NCI-H187 treated with DMSO at 0.1 percent for 48 hours (cell line): ENCODE results near the gene PDHA1.

Experiments used
- DNase-seq: peaks from one replicate; lab custom pipeline; 2025; lab: John Stamatoyannopoulos, UW

Gene PDHA1

GRCh38 chrX:19343535-19344408, at the start of gene PDHA1:
TSS of gene PDHA1 (plus strand) at chrX:19343927. CDS start at chrX:19344038, 111 bp downstream.
- peak; percentile 63 for DNase-seq

DNA sequence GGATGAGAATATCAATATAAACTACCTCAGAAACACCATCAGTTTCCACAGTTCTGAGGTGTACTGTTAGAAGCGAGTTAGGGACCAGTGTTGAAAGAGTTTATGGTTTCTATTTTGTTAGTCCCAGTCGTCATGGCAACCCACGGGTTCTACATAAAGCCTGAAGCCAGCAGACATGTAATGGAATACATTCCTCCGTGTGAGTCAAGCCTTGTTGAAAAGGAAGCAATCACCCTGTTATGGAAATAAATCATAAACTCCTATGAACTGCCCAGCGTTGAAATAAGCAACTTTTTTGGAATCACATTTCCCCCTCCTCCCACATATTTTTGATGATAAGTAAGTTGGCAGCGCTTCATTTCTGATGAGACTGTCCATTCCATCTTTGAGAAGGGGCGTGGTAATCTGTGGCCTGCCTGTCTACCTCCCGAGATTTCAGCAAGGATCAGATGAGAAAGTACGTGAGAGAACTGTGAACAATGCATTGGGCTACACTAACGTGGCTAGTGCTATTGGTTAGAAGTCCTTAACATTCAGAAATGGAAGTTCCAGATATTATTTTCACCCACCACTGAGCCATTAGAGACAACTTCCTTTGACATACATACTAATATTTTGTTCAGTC, 40.4 kb upstream of the PDHA1 start:
- DNase-seq = no peak

- DNase-seq = no peak
Observed at GRCh38 chrX:19326567-19326966, 17.2 kb upstream of the PDHA1 start.

GRCh38 chrX:19331831-19332230, 11.9 kb upstream of the PDHA1 start:
- DNase-seq = no peak

GRCh38 chrX:19332983-19333382, 10.7 kb upstream of the PDHA1 start:
- DNase-seq = no peak

DNA sequence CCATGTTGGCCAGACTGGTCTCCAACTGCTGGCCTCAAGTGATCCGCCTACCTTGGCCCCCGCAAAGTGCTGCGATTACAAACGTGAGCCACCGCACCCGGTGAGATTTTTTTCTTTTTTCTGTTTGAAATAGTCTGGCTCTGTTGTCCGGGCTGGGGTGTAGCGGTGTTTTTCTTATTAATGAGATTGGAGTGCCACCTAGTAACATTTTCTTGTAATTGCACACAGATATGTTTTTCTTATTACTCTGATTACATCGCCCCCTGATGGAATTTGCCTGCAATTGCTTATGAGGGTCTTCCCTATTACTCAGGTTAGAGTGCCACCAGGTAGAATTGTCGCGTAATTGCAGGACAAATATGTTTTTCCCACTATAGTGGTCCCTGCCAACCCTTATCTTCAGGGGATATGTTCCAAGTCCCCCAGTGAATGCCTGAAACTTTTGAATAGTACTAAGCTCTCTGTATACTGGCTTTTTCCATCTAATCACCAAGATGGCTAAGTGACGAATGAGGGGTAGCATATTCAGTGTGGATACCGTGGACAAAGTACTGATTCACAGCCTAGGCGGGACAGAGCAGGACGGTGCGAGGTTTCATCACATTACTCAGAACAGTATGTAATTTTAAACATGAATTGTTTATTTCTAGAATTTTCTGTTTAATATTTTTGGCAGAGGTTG, 8.6 kb upstream of the PDHA1 start:
- DNase-seq = peak; percentile 3

- no peak for DNase-seq
Observed at GRCh38 chrX:19342331-19342906, 1.3 kb upstream of the PDHA1 start.

DNA sequence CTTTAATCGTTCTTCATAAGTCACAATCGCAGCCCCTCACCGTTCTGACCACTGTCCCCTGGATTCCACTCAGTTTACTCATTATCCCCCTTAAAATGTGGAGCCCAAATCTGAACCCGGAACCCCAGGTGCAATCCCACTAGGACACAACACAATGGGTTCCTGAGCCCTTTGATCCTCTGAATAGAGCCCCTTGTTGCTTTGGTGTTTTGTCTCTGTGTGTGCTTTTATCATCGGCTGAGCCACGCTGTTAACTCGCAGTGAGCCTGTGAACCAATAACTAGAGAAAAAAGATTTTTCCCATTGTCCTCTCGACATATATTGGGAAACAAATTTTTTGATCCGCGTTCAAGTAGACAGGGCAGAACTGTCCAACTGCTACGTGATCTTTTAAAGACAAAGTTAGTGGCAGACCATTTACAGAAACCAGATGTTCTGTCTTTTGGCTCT, 617 bp upstream of the PDHA1 start:
- no peak for DNase-seq

DNA sequence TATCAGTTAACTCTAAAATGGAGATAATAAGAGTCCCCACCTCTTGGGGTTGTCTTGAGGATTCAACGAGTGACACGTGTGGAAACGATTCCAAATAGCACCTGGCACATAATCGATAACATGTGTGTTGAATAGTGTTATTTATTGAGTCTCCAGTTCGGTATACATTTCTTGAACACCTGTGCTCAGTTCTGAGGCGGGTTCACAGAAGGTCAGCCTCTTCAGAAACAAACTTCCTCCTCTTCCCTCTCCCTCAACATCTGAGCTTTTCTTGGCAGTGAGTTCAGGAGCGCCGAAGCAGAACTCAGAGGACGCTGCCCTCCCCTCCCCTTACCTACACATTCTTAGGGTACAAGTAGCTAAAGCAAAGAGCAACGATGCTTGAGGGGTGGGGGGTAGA, 934 bp downstream of the PDHA1 start:
- no peak for DNase-seq

DNA sequence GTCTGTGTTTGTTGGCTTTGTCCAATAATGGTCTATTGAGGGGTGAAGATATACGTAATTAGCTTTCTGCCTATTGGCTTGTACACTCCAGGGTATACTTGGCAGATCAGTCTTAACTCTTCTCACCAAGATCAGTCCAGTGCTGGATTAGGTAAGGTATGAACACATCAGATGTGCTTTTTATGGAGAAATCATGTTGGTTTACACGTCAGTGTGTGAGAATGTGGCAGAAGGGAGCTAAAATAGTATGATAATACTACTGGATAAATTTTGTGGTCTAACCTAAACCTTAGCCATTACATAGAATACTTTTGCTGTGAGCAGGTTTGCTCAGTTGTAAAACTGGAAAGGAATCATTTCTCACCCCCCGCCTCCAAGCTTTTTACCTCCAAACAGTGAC, 4.2 kb downstream of the PDHA1 start:
- DNase-seq = no peak

DNA sequence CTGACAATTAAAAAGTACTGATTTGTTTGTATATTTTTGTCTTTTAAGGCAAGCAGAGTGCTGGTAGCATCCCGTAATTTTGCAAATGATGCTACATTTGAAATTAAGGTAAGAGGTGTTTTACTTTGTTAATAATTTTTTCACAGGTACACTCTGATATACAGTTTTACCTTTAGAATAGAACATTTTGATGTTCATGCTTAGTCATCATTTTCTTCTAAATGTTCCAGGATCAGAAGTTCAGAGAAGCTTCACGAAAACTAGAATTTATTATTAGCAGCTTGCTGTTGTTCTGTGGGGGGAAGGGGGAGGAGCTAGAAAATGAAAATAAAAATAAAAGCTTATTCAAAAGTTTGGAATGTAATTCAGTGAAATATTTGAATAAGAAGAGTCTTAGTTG, 5.5 kb downstream of the PDHA1 start:
- no peak for DNase-seq

GRCh38 chrX:19350941-19351384, 7.2 kb downstream of the PDHA1 start:
- DNase-seq = no peak

DNA sequence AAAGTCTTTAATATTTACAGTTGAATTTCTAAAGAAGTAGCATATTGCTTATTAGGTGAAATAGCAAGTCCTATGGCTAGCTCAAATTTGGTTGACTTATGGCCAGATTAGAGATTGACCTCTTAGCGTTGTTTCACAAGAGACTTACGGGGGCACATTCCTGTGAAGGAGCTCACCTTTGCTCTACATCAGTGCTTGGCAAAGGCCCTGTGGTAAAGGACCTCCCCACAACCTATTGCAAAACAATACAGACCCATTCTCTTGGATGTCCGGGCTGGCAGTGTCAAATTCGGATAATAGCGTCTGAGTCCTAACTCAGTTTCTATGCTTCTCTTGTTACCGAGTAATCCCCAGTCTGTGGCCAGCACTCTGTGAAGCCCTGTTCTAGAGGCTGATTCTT, 10.9 kb downstream of the PDHA1 start:
- no peak for DNase-seq

DNA sequence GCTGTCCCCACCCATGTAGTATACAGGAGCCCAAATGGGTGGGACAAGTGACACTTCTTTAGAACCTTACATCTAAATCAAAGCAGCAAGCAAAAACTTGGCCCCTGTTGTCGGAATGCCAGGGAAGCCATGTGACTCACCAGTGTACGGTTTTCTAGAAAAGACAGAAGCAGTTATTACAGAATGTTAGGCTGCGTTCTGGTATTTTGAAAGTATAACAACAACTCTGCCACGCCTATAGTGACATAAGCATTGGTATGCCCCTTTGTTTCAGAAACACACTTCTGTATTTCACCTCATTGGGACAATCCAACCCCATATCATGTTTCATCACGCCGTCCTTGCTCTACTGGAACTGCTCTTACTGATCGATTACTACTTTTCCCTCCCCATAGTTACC, 14.8 kb downstream of the PDHA1 start:
- DNase-seq = no peak

DNA sequence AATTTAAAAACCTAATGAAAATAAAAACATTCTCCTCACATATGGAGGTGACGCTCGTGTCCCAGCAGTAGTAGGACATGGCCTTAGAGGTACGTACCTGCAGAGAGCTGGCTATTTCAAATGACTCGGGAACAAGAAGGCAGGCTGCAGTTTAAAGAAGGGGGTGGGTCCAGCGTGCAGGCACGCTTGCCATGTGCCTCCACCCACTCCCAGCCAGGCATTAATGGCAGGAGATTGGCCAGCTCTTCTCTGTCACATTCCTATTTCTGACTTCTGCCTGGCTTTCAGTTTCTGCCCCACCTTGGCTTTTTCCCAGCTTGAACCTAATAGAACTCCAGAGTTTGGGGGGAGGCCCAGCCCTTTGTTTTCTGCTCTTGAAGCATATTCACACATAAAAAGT, 17.2 kb downstream of the PDHA1 start:
- no peak for DNase-seq

- no peak for DNase-seq
Observed at GRCh38 chrX:19361701-19362100, 18.0 kb downstream of the PDHA1 start.

- DNase-seq = no peak
Observed at GRCh38 chrX:19368576-19368975, 24.8 kb downstream of the PDHA1 start.

DNA sequence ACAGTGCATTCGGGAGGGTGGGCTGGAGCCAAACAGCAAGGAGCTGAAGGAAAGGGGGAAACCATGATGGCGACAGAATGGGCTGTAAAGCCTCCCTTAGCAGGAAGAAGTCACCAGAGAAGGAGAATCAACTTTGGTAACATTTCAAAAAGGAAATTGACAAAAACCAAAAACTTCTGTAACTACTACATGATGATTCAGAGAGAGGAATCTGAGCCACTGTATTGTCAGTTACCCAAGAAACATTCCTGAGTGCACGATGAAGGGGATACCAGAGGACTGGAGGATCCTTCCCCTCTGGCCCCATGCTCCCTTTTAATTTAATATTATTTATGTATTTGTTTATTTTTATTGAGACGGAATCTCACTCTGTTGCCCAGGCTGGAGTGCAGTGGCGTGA, 26.3 kb downstream of the PDHA1 start:
- DNase-seq = no peak

- no peak for DNase-seq
Observed at GRCh38 chrX:19372170-19372546, 28.4 kb downstream of the PDHA1 start.

DNA sequence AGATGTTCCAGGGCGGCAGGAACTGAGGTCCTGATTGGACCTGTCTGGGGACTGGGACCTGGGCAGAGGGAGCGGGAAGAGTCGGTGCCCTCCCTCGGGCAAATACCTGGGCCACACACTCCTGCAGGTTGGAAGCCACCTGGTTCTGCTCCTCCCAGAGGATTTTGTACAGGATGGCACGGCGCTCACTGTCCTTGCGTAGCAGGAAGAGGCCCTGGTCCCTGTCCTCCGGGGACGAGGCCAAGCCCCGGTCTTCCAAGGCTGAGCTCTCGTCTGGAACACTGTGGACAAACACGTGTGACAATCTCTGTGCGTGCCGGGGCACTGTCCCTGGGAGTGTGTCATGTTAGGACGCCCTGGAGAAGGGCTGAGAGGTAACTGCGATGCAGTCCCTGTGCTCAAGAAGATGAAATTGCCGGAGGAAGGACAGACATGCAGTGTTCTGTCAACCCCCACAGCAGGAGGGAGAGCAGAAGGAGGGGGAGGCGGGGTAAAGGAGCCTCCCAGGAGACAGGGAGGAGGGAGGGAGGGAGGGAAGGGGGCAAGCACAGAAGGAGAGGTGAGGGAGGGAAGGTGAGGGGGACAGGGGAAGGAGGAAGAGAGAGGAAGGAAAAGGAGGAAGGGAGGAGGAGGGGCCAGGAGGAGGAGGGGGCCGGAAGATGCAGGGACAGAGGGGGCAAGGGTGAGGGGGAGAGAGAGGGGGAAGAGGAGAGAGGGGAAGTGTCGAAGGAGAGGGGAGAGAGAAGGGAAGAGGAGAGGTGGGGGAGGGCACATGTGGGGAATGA, 29.0 kb downstream of the PDHA1 start:
- DNase-seq = no peak

- DNase-seq = no peak
Observed at GRCh38 chrX:19373351-19373891, 29.7 kb downstream of the PDHA1 start.
